IPS DF 4.7 (cell line): Measurements from ENCODE around the gene LRBA.

Source experiments
- DNase-seq: peaks from one replicate; pipeline ENCODE4 v3.0.0-alpha.2; 2013; ENCODE audit warnings: low spot score; ENCODE audit errors: extremely low read depth

Gene LRBA

GRCh38 chr4:150816491-150816890 lies 198.6 kb downstream of the LRBA start:
- no peak for DNase-seq

- no peak for DNase-seq
Measured at GRCh38 chr4:150814873-150815272, 200.2 kb downstream of the LRBA start.

GRCh38 chr4:150805183-150806025 lies 209.7 kb downstream of the LRBA start:
- DNase-seq = no peak

- no peak for DNase-seq
Measured at GRCh38 chr4:150801833-150802232, 213.3 kb downstream of the LRBA start.

- no peak for DNase-seq
Measured at GRCh38 chr4:150799207-150799606, 215.9 kb downstream of the LRBA start.

GRCh38 chr4:150794706-150795105 lies 220.4 kb downstream of the LRBA start:
- no peak for DNase-seq

GRCh38 chr4:150789864-150790263 lies 225.2 kb downstream of the LRBA start:
- no peak for DNase-seq

- no peak for DNase-seq
Measured at GRCh38 chr4:150784939-150785338, 230.1 kb downstream of the LRBA start.

- DNase-seq = peak; percentile 16
Measured at GRCh38 chr4:150784305-150784704, 230.8 kb downstream of the LRBA start.

- DNase-seq = no peak
Measured at GRCh38 chr4:150782921-150783320, 232.2 kb downstream of the LRBA start.

GRCh38 chr4:150782311-150782710 lies 232.8 kb downstream of the LRBA start:
- DNase-seq = no peak

GRCh38 chr4:150781191-150781590 lies 233.9 kb downstream of the LRBA start:
- DNase-seq = no peak

GRCh38 chr4:150779707-150780106 lies 235.4 kb downstream of the LRBA start:
- DNase-seq = no peak

- DNase-seq = no peak
Measured at GRCh38 chr4:150773729-150774449, 241.2 kb downstream of the LRBA start.

GRCh38 chr4:150773032-150773431 lies 242.1 kb downstream of the LRBA start:
- no peak for DNase-seq

GRCh38 chr4:150771382-150771781 lies 243.7 kb downstream of the LRBA start:
- DNase-seq = no peak

GRCh38 chr4:150769845-150770244 lies 245.2 kb downstream of the LRBA start:
- DNase-seq = no peak

- DNase-seq = no peak
Measured at GRCh38 chr4:150769248-150769647, 245.8 kb downstream of the LRBA start.

- no peak for DNase-seq
Measured at GRCh38 chr4:150768497-150768896, 246.6 kb downstream of the LRBA start.

GRCh38 chr4:150765216-150765615 lies 249.9 kb downstream of the LRBA start:
- no peak for DNase-seq

- DNase-seq = no peak
Measured at GRCh38 chr4:150751648-150752047, 263.4 kb downstream of the LRBA start.

- DNase-seq = no peak
Measured at GRCh38 chr4:150750824-150751223, 264.3 kb downstream of the LRBA start.

GRCh38 chr4:150746156-150746555 lies 268.9 kb downstream of the LRBA start:
- DNase-seq = no peak
